B cell (primary cell): ENCODE results near the gene ARHGAP26. TPM values are rescaled to one million over a fixed set of nuclear protein-coding genes. Genes with fewer than 3 reads are reported as not detected.

Source experiments
- ATAC-seq: fragments of 200-7000 bp; cut with Tn5 transposase; one replicate; pipeline ENCODE4 v1.10.0; 2021; ENCODE audit warnings: low read depth, mild to moderate bottlenecking, moderate number of reproducible peaks, moderate library complexity
- CTCF ChIA-PET: fragments of 350-600 bp; sonication (Branson Sonifier 250); formaldehyde crosslinking; loops from one replicate; lab custom pipeline; 2021; ENCODE audit warnings: antibody characterized with exemption, inconsistent platforms; lab: Charles Lee
- POLR2A ChIA-PET: fragments of 350-600 bp; sonication (Branson Sonifier 250); formaldehyde crosslinking; loops from one replicate; lab custom pipeline; 2021; ENCODE audit warnings: antibody characterized with exemption; lab: Charles Lee
- DNase-seq: peaks from one replicate; pipeline ENCODE4 v3.0.0; 2013
- H2AFZ ChIP-seq: 2 replicates; pipeline ENCODE4 v1.6.1; 2012; ENCODE audit warnings: mild to moderate bottlenecking, low read depth, low read length; ENCODE audit not compliant: insufficient read depth, poor library complexity, severe bottlenecking
- H3K27ac ChIP-seq, 2 donors: 1 replicate in 1 of 2; 2 replicates in 1 of 2; pipeline ENCODE4 v1.5.1; 2012 to 2013; ENCODE audit warnings: low read length in 2 of 2, mild to moderate bottlenecking in 2 of 2, moderate library complexity in 1 of 2
- H3K27me3 ChIP-seq, 4 experiments: fragments of 200-600 bp in 1 of 4; sonication (generic) in 1 of 4; replicated peaks in 1 of 4; 1 replicate in 2 of 4; 2 replicates in 2 of 4; pipeline versions ENCODE4 v1.6.1 to v1.7.0; 2013 to 2016; ENCODE audit warnings: low read length in 3 of 4, mild to moderate bottlenecking in 2 of 4, mixed read lengths in 1 of 4, moderate library complexity in 1 of 4; ENCODE audit not compliant: insufficient read depth in 4 of 4, control insufficient read depth in 3 of 4; ENCODE audit errors: control extremely low read depth in 1 of 4
- H3K36me3 ChIP-seq, 2 experiments: replicated peaks in 1 of 2; 1 replicate in 1 of 2; 2 replicates in 1 of 2; pipeline versions ENCODE4 v1.6.1 to v1.7.1; 2013; ENCODE audit warnings: low read length in 1 of 2; ENCODE audit not compliant: insufficient read depth in 2 of 2, control insufficient read depth in 1 of 2; ENCODE audit errors: control extremely low read depth in 1 of 2, extremely low read depth in 1 of 2
- H3K4me1 ChIP-seq, 2 donors: fragments of 200-600 bp in 1 of 2; sonication (generic) in 1 of 2; 1 replicate in 1 of 2; 2 replicates in 1 of 2; pipeline versions ENCODE4 v1.5.1 to v1.6.1; 2013 to 2017; ENCODE audit warnings: low read length in 2 of 2; ENCODE audit not compliant: control insufficient read depth in 2 of 2, insufficient read depth in 2 of 2
- H3K4me2 ChIP-seq: replicated peaks from 2 replicates; pipeline ENCODE3; 2012; ENCODE audit warnings: mild to moderate bottlenecking, low read depth, low read length; ENCODE audit not compliant: poor library complexity, severe bottlenecking
- H3K4me3 ChIP-seq, 5 experiments: fragments of 200-600 bp in 1 of 5; sonication (generic) in 1 of 5; 1 replicate in 3 of 5; 2 replicates in 2 of 5; pipeline versions ENCODE4 v1.5.1 to v1.7.0; 2011 to 2016; ENCODE audit warnings: low read length in 4 of 5, mild to moderate bottlenecking in 4 of 5, low read depth in 2 of 5, control low read depth in 1 of 5, moderate library complexity in 1 of 5; ENCODE audit not compliant: insufficient read depth in 1 of 5; ENCODE audit errors: control extremely low read depth in 1 of 5, extremely low read depth in 1 of 5
- H3K79me2 ChIP-seq: fragments of 200-600 bp; sonication (generic); one replicate; pipeline ENCODE4 v1.6.0; 2016; ENCODE audit warnings: low read length; ENCODE audit not compliant: control insufficient read depth, insufficient read depth
- H3K9ac ChIP-seq: fragments of 200-600 bp; sonication (generic); 2 replicates; pipeline ENCODE4 v1.6.1; 2017; ENCODE audit warnings: mild to moderate bottlenecking, low read length, moderate library complexity
- H3K9me3 ChIP-seq, 3 donors: one replicate each; pipeline versions ENCODE4 v1.6.1 to v1.7.1; 2013; ENCODE audit warnings: low read length in 2 of 3; ENCODE audit not compliant: control insufficient read depth in 2 of 3, insufficient read depth in 1 of 3; ENCODE audit errors: control extremely low read depth in 1 of 3
- H4K20me1 ChIP-seq: 2 replicates; pipeline ENCODE4 v1.6.0; 2012; ENCODE audit warnings: mild to moderate bottlenecking, low read length; ENCODE audit not compliant: insufficient read depth, control insufficient read depth, poor library complexity, severe bottlenecking
- H3K27ac Mint-ChIP-seq: one replicate; pipeline ENCODE4 v1.8.0; 2021; ENCODE audit warnings: mixed read lengths
- H3K27me3 Mint-ChIP-seq: one replicate; pipeline ENCODE4 v1.8.0; 2021; ENCODE audit warnings: mixed read lengths
- H3K4me1 Mint-ChIP-seq: one replicate; pipeline ENCODE4 v1.8.0; 2021; ENCODE audit warnings: mixed read lengths
- H3K4me3 Mint-ChIP-seq: one replicate; pipeline ENCODE4 v1.8.0; 2021; ENCODE audit warnings: mixed read lengths
- H3K9me3 Mint-ChIP-seq: one replicate; pipeline ENCODE4 v1.8.0; 2022; ENCODE audit warnings: mixed read lengths; ENCODE audit not compliant: insufficient read depth
- CTCF ChIP-seq: fragments of 200-600 bp; IDR thresholded peaks from one replicate; pipeline ENCODE4 v1.8.0; 2022; ENCODE audit warnings: antibody characterized with exemption, mild to moderate bottlenecking
- EZH2 ChIP-seq: IDR thresholded peaks from 2 replicates; pipeline ENCODE4 v1.6.1; 2012; ENCODE audit warnings: borderline replicate concordance, low read depth, mild to moderate bottlenecking, moderate library complexity, low read length; ENCODE audit not compliant: insufficient read depth, poor library complexity, severe bottlenecking
- WGBS: methylation state at CpG from one replicate; pipeline ENCODE4 v1.1.5; 2013; ENCODE audit warnings: missing lambda C conversion rate; ENCODE audit not compliant: insufficient coverage; 5-methylcytosine and 5-hydroxymethylcytosine counted together
- intact Hi-C: fragments of 100-400 bp; cut with micrococcal nuclease; formaldehyde crosslinking; loops from one replicate; pipeline ENCODE4 v1.10.0; 2022
- polyA plus RNA-seq: library from polyadenylated mRNA; depleted of rRNA; stranded (reverse); fragments of >200 nt; gene quantifications from 2 replicates; pipeline ENCODE4 v1.2.3, GENCODE V29; 2012
- total RNA-seq, 2 donors: library from RNA; stranded (reverse); fragments of 120-200 nt in 1 of 2; gene quantifications; 1 replicate in 1 of 2; 2 replicates in 1 of 2; pipeline versions ENCODE4 v1.2.3 to v1.2.4, GENCODE V29; 2013 to 2022

Gene ARHGAP26
- total and polyA plus RNA-seq, 2 donors (not counting 1 experiment from before 2014, with no cell fraction given), result 1.8 to 22.5 TPM

- Histone ChIP-seq H3K79me2 (peaks cover 33% of the 10 kb centered on the region), H3K36me3 (peaks cover 0 to 2% of the 10 kb centered on the region in 2 experiments), H3K9me3 (no peaks in the 10 kb centered on the region), H3K4me1 (peaks cover 44 to 45% of the 10 kb centered on the region in 2 donors), H3K4me2 (no peak overlapping the region), H3K9ac (no peak overlapping the region), H2AFZ (no peak overlapping the region), H3K27ac (no peak overlapping the region), H3K27me3 (no peaks in the 10 kb centered on the region), H4K20me1 (no peaks in the 10 kb centered on the region), H3K4me3 (no peak overlapping the region)
- 100% methylated on average over 1 of the region's 7 CpGs for WGBS
- ATAC-seq, result no peak
- Mint-ChIP-seq H3K27ac (no peak overlapping the region), H3K4me3 (no peak overlapping the region), H3K27me3 (no peaks in the 10 kb centered on the region), H3K4me1 (peaks cover 48% of the 10 kb centered on the region), H3K9me3 (no peaks in the 10 kb centered on the region)
- ChIA-PET POLR2A (no interaction called here), CTCF (interaction anchor here (0.7 kb wide), 1 partner anchor 75 kb away, joined by 6 read pairs; no protein-coding TSS in a partner anchor)
- DNase-seq, result no peak
- TF ChIP-seq CTCF, result no peak
- TF ChIP-seq EZH2, result no peak
- intact Hi-C loops, result no loop called here
These were observed 22.1 kb downstream of the ARHGAP26 start for GRCh38 chr5:142792012-142792864.

GRCh38 chr5:142792865-142793232, 22.7 kb downstream of the ARHGAP26 start:
- TF ChIP-seq CTCF (no peak), EZH2 (no peak)
- intact Hi-C loops, result no loop called here

More at GRCh38 chr5:142792865-142793232, 22.7 kb downstream of the ARHGAP26 start:
- peaks cover 47 to 51% of the 10 kb centered on the region in 2 donors for H3K4me1 ChIP-seq
- H3K4me3 ChIP-seq, result no peak overlapping the region
- 32% methylated on average over 4 of the region's 5 CpGs for WGBS
- Mint-ChIP-seq H3K27ac (no peak overlapping the region), H3K9me3 (no peaks in the 10 kb centered on the region), H3K4me3 (no peak overlapping the region), H3K4me1 (peaks cover 54% of the 10 kb centered on the region), H3K27me3 (no peaks in the 10 kb centered on the region)
- CTCF ChIA-PET, result interaction anchor here (0.7 kb wide), 1 partner anchor 74 kb away, joined by 6 read pairs; no protein-coding TSS in a partner anchor
- no peaks in the 10 kb centered on the region for H3K27me3 ChIP-seq
- peaks cover 35% of the 10 kb centered on the region for H3K79me2 ChIP-seq
- DNase-seq (no peak), ATAC-seq (no peak)
- H4K20me1 ChIP-seq, result no peaks in the 10 kb centered on the region
- POLR2A ChIA-PET, result no interaction called here
- H3K9ac ChIP-seq, result no peak overlapping the region
- peaks cover 0 to 2% of the 10 kb centered on the region in 2 experiments for H3K36me3 ChIP-seq
- no peak overlapping the region for H3K4me2 ChIP-seq
- no peaks in the 10 kb centered on the region for H3K9me3 ChIP-seq
- no peak overlapping the region for H3K27ac ChIP-seq
- H2AFZ ChIP-seq, result no peak overlapping the region
